H9 (cell line): ENCODE results near the gene KCNMB2. TPM values are rescaled to one million over a fixed set of nuclear protein-coding genes. Genes with fewer than 3 reads are reported as not detected.

Experiments used
- DNase-seq: peaks from one replicate; pipeline ENCODE4 v3.0.0-alpha.2; 2017
- H2AFZ ChIP-seq: one replicate; pipeline ENCODE4 v1.6.1; 2013; ENCODE audit warnings: mild to moderate bottlenecking, low read length, control low read depth, moderate library complexity
- H2AK5ac ChIP-seq: 2 replicates; pipeline ENCODE4 v1.6.1; 2013; ENCODE audit warnings: low read length, control low read depth, mixed read lengths; ENCODE audit not compliant: insufficient read length
- H2BK120ac ChIP-seq: one replicate; pipeline ENCODE4 v1.6.1; 2013; ENCODE audit warnings: low read depth, mild to moderate bottlenecking, low read length, control low read depth, inconsistent platforms; ENCODE audit not compliant: poor library complexity, severe bottlenecking
- H2BK12ac ChIP-seq: 2 replicates; pipeline ENCODE4 v1.6.1; 2013; ENCODE audit warnings: low read length, control low read depth, mixed read lengths, low read depth; ENCODE audit not compliant: insufficient read length
- H2BK15ac ChIP-seq: 2 replicates; pipeline ENCODE4 v1.6.1; 2013; ENCODE audit warnings: low read depth, low read length, control low read depth
- H2BK20ac ChIP-seq: one replicate; pipeline ENCODE4 v1.6.1; 2013; ENCODE audit warnings: low read depth, mild to moderate bottlenecking, low read length, control low read depth, inconsistent platforms; ENCODE audit not compliant: poor library complexity, severe bottlenecking
- H2BK5ac ChIP-seq: 2 replicates; pipeline ENCODE4 v1.6.1; 2013; ENCODE audit warnings: low read length, control low read depth, mixed read lengths; ENCODE audit not compliant: insufficient read length
- H3K14ac ChIP-seq: 2 replicates; pipeline ENCODE4 v1.6.1; 2013; ENCODE audit warnings: low read length, control low read depth; ENCODE audit not compliant: insufficient read depth
- H3K18ac ChIP-seq: 2 replicates; pipeline ENCODE4 v1.6.1; 2013; ENCODE audit warnings: low read depth, mild to moderate bottlenecking, mixed read lengths, low read length, control low read depth; ENCODE audit not compliant: insufficient read length
- H3K23ac ChIP-seq: 2 replicates; pipeline ENCODE4 v1.6.1; 2013; ENCODE audit warnings: low read length, control low read depth, mixed read lengths, low read depth; ENCODE audit not compliant: insufficient read length
- H3K23me2 ChIP-seq: 2 replicates; pipeline ENCODE4 v1.6.1; 2013; ENCODE audit warnings: low read depth, mild to moderate bottlenecking, mixed read lengths, low read length, control low read depth; ENCODE audit not compliant: insufficient read length, poor library complexity, severe bottlenecking
- H3K27ac ChIP-seq: 2 replicates; pipeline ENCODE4 v1.5.1; 2013; ENCODE audit warnings: low read length, control low read depth, mixed read lengths, low read depth; ENCODE audit not compliant: insufficient read length
- H3K27me3 ChIP-seq: 2 replicates; pipeline ENCODE4 v1.6.1; 2013; ENCODE audit warnings: low read length, control low read depth, inconsistent platforms; ENCODE audit not compliant: insufficient read depth
- H3K4ac ChIP-seq: 2 replicates; pipeline ENCODE4 v1.6.1; 2013; ENCODE audit warnings: low read depth, mild to moderate bottlenecking, control low read depth, inconsistent platforms, low read length, moderate library complexity
- H3K4me1 ChIP-seq: 2 replicates; pipeline ENCODE4 v1.6.1; 2013; ENCODE audit warnings: low read length, control low read depth, inconsistent platforms; ENCODE audit not compliant: insufficient read depth
- H3K4me2 ChIP-seq: 2 replicates; pipeline ENCODE4 v1.6.1; 2013; ENCODE audit warnings: low read length, control low read depth, mixed read lengths; ENCODE audit not compliant: insufficient read length, insufficient read depth
- H3K56ac ChIP-seq: 2 replicates; pipeline ENCODE4 v1.6.1; 2013; ENCODE audit warnings: low read depth, mild to moderate bottlenecking, mixed read lengths, low read length, control low read depth; ENCODE audit not compliant: insufficient read length
- H3K79me1 ChIP-seq: 2 replicates; pipeline ENCODE4 v1.6.1; 2013; ENCODE audit warnings: low read depth, mild to moderate bottlenecking, moderate library complexity, low read length, control low read depth, inconsistent platforms; ENCODE audit not compliant: insufficient read depth, poor library complexity, severe bottlenecking
- H3K79me2 ChIP-seq: 2 replicates; pipeline ENCODE4 v1.6.1; 2013; ENCODE audit warnings: low read length, control low read depth, inconsistent platforms; ENCODE audit not compliant: insufficient read depth
- H3K9ac ChIP-seq: 2 replicates; pipeline ENCODE4 v1.6.1; 2013; ENCODE audit warnings: low read length, control low read depth, mixed read lengths; ENCODE audit not compliant: insufficient read length; ENCODE audit errors: extremely low read depth
- H3K9me3 ChIP-seq: one replicate; pipeline ENCODE4 v1.6.1; 2013; ENCODE audit warnings: low read depth, low read length, inconsistent platforms; ENCODE audit not compliant: control insufficient read depth
- H3T11ph ChIP-seq: one replicate; pipeline ENCODE4 v1.6.1; 2013; ENCODE audit warnings: mild to moderate bottlenecking, low read length, control low read depth, inconsistent platforms
- H4K20me1 ChIP-seq: one replicate; pipeline ENCODE4 v1.6.1; 2013; ENCODE audit not compliant: control insufficient read depth, insufficient read length, insufficient read depth
- H4K5ac ChIP-seq: 2 replicates; pipeline ENCODE4 v1.6.1; 2013; ENCODE audit warnings: low read depth, mild to moderate bottlenecking, mixed read lengths, low read length, control low read depth; ENCODE audit not compliant: insufficient read length
- H4K8ac ChIP-seq: replicated peaks from 2 replicates; pipeline ENCODE4 v1.6.1; 2013; ENCODE audit warnings: low read length, control low read depth, mixed read lengths, low read depth; ENCODE audit not compliant: insufficient read length
- H4K91ac ChIP-seq: 2 replicates; pipeline ENCODE4 v1.6.1; 2013; ENCODE audit warnings: low read depth, mild to moderate bottlenecking, moderate library complexity, mixed read lengths, low read length, control low read depth; ENCODE audit not compliant: insufficient read length
- H3K27ac Mint-ChIP-seq, 3 experiments: 2 replicates in 2 of 3; 3 replicates in 1 of 3; pipeline ENCODE4 v1.8.0; 2020 to 2021; ENCODE audit warnings: mixed read lengths in 3 of 3, mild to moderate bottlenecking in 1 of 3, moderate library complexity in 1 of 3
- H3K27me3 Mint-ChIP-seq: 2 replicates; pipeline ENCODE4 v1.8.0; 2021; ENCODE audit warnings: low read depth, mild to moderate bottlenecking, moderate library complexity, mixed read lengths
- H3K36me3 Mint-ChIP-seq, 3 experiments: 2 replicates in 2 of 3; 3 replicates in 1 of 3; pipeline ENCODE4 v1.8.0; 2020 to 2021; ENCODE audit warnings: low read depth in 3 of 3, mixed read lengths in 3 of 3; ENCODE audit not compliant: insufficient read depth in 1 of 3
- H3K4me1 Mint-ChIP-seq, 2 experiments: 2 replicates each; pipeline ENCODE4 v1.8.0; 2020; ENCODE audit warnings: mixed read lengths in 2 of 2
- H3K4me3 Mint-ChIP-seq, 2 experiments: 2 replicates in 1 of 2; 3 replicates in 1 of 2; pipeline ENCODE4 v1.8.0; 2020 to 2021; ENCODE audit warnings: mild to moderate bottlenecking in 2 of 2, mixed read lengths in 2 of 2, moderate library complexity in 1 of 2
- H3K9me3 Mint-ChIP-seq, 2 experiments: 2 replicates in 1 of 2; 3 replicates in 1 of 2; pipeline ENCODE4 v1.8.0; 2020; ENCODE audit warnings: mild to moderate bottlenecking in 2 of 2, mixed read lengths in 2 of 2, moderate library complexity in 1 of 2
- total RNA-seq: library from RNA; stranded (reverse); gene quantifications from 2 replicates; pipeline ENCODE4 v1.2.1, GENCODE V29; 2021
- TF ChIP-seq, protein P1 (sequence below): fragments of 200-600 bp; sonication (generic); conservative IDR thresholded peaks from 3 replicates; pipeline ENCODE4 v1.8.0; 2021; ENCODE audit warnings: antibody characterized with exemption, mild to moderate bottlenecking

The KCNMB2 gene
- total RNA-seq, 1 experiment from 2014 or later = not detected

DNA sequence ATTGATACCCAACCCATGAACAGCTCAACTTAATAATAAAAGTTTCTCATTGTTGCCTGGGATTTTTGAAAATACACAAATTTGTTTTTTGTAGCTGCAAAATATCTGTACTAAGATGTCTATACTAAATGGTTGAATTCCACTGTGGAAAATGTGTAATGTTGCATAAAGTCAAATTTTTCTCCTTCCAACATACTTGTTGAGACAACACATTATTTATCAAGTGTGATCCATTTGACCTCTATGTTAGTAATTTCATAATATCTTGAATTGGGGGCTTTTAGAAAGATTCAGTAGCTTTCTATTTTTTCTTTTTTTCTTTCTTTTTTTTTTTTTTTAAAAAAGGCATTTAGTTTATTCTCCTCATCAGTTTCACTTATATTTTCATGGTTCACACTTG lies 88.0 kb downstream of the KCNMB2 start:
- Mint-ChIP-seq H3K27ac (no peak overlapping the region), H3K27me3 (no peaks in the 10 kb centered on the region), H3K4me3 (no peak overlapping the region), H3K4me1 (peaks cover 0 to 7% of the 10 kb centered on the region in 2 experiments; a peak in 2 of 4 replicates), H3K36me3 (no peaks in the 10 kb centered on the region), H3K9me3 (no peaks in the 10 kb centered on the region)
- TF ChIP-seq, protein P1, sequence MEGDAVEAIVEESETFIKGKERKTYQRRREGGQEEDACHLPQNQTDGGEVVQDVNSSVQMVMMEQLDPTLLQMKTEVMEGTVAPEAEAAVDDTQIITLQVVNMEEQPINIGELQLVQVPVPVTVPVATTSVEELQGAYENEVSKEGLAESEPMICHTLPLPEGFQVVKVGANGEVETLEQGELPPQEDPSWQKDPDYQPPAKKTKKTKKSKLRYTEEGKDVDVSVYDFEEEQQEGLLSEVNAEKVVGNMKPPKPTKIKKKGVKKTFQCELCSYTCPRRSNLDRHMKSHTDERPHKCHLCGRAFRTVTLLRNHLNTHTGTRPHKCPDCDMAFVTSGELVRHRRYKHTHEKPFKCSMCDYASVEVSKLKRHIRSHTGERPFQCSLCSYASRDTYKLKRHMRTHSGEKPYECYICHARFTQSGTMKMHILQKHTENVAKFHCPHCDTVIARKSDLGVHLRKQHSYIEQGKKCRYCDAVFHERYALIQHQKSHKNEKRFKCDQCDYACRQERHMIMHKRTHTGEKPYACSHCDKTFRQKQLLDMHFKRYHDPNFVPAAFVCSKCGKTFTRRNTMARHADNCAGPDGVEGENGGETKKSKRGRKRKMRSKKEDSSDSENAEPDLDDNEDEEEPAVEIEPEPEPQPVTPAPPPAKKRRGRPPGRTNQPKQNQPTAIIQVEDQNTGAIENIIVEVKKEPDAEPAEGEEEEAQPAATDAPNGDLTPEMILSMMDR = no peak
- Histone ChIP-seq H3K79me2 (no peaks in the 10 kb centered on the region), H2BK20ac (no peak overlapping the region), H3K9me3 (no peaks in the 10 kb centered on the region), H3K4me2 (no peak overlapping the region), H3T11ph (no peak overlapping the region), H4K5ac (no peak overlapping the region), H2AFZ (no peak overlapping the region), H3K18ac (no peak overlapping the region), H2BK5ac (no peak overlapping the region), H3K4ac (no peak overlapping the region), H4K91ac (no peak overlapping the region), H2BK12ac (no peak overlapping the region), H3K27ac (no peak overlapping the region), H3K14ac (no peak overlapping the region), H2BK120ac (no peak overlapping the region), H3K23me2 (no peaks in the 10 kb centered on the region), H3K27me3 (no peaks in the 10 kb centered on the region), H2BK15ac (no peak overlapping the region), H3K79me1 (no peaks in the 10 kb centered on the region), H3K9ac (no peak overlapping the region), H2AK5ac (no peak overlapping the region), H3K23ac (no peak overlapping the region), H3K56ac (no peak overlapping the region), H3K4me1 (no peaks in the 10 kb centered on the region), H4K20me1 (no peaks in the 10 kb centered on the region), H4K8ac (no peak overlapping the region)
- DNase-seq = no peak
